Stimulated activated CD8-positive, alpha-beta memory T cell treated with anti-CD3 and anti-CD28 coated beads, Interleukin-7, amount 100 ng/mL, for 1 hour (primary cell): ENCODE measurements around the gene FAM107B.

ENCODE experiments used
- DNase-seq, 2 donors: peaks; one replicate each; pipeline ENCODE4 v3.0.0-alpha.2; 2020; ENCODE audit warnings: low read depth in 2 of 2

Gene FAM107B

DNA sequence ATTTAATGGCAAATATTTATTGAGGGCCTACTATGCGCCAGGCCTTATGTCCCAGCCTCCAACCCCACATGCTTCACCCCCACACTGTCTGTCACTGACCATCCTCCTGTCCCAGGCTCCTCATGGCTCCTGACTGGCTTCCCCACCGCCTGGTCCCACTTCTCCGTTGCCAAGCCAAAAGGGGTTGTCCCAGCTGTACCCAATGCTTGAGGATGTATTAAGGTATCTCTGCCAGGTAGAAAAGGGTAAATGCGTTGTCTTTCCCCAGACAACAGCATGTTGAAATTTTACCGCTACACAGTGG, 275.1 kb downstream of the FAM107B start:
- DNase-seq = no peak

DNA sequence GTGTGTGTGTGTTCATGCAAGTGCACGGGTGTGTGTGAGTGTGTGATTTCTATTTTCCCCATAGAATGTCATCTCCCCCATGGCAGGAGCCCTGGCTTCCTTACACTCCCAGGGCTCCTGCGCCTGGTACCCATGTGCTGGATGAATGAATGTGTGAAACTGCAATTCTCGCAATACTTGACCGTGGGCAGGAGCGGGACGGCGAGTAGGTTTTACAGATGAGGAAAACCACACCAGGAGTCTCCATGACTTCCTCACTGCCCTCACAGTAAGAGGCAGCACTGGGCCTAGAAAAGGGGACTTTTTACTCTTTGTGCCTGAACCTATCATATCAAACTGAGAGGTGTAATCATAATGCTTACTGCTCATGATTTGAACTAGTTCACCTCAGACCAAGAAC, 276.4 kb downstream of the FAM107B start:
- no peak for DNase-seq

DNA sequence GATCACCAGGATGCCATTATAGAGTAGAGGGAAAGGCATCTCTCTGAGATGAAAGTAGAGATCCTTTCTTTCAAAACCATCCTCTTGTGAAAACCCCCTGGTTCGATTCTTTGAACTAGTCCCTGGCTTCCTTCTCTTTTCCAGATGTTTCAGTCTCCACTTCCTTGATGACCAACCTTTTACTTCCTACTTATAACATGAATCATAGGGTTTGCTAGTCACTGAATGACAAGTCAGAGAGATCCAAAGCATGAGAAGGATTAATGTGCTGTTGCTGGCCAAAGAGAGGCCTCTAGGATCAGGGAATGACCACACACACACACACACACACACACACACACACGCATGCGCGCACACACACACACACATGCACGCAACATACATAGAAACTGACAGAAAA, 282.9 kb downstream of the FAM107B start:
- no peak for DNase-seq

DNA sequence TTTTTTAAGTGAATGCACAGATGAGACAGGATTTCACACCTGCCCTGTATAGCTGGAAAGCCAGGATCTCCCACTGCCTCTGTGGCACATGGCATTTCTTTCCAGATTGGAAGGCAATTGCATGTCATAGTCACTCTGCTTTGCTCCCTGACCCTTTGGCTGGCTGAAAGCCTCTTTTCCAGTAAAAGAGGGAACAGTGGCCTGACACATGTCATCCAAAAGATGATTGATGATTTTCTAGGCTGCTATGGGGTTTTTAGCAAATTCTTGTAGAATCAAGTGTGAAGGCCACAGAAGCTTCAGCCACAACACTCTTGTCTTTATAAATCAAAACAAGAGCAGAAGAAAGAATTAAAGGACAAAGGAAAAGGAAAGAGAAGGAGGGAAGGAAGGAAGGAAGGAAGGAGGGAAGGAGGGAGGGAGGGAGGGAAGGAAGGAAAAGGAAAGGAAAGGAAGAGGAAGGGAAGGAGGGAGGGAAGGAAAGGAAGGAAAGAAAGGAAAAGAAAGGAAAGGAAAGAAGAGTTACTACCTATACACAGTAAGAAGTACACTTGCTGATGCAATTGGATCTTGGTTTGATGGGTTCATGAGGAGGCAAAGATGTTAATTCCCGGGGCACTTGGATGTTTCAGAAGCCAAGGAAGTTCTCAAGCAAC, 285.0 kb downstream of the FAM107B start:
- DNase-seq = no peak

DNA sequence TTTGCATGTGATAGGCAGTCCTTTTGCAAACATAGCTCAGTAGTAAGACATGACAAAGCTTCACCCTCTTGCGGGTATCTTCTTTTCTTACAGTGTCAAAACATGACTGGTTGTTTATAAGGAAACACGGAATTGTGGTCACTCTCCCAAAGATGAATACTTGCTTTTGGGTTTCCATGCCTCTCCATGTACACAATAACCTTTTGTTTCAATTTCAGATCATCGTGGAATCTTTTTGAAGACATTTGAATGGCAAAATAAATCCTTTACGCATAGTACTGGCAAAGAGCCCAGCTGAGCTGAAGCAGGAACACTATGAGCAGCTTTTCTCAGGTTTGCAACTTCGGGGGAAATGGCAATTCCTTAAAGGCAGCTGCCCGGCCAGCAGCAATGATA, 287.2 kb downstream of the FAM107B start:
- DNase-seq = no peak

DNA sequence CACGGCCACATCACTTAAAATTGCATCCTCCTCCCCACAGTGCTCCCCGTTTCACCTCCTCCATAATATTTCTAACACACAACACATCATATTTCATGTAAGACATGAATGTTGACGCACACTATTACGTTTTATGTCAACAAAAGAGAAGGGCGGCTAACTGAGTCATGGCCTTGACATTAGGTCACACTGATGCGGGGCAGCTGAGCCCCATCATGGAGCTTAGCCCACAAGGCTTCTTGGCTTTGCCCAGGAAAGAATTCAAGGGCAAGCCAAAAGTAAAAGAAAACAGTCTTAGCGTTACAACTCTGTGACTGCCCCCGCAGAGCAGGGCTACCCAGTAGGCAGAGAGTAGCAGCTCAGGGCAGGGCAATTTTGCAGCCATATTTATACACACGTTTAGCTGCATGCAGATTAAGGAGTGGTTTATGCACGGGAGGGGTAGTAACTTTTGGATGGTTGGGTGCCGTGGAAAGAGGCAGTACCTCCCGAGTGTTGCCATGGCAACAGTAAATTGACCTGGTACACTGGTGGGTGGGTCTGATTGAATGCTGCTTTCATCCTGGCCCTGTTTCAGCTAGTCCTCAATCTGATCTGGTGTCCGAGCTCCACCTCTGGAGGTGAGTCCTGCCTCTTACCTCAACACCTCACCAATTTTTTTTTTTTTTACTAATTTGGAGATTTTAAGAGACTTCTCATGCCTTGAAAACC, 287.8 kb downstream of the FAM107B start:
- DNase-seq = no peak

DNA sequence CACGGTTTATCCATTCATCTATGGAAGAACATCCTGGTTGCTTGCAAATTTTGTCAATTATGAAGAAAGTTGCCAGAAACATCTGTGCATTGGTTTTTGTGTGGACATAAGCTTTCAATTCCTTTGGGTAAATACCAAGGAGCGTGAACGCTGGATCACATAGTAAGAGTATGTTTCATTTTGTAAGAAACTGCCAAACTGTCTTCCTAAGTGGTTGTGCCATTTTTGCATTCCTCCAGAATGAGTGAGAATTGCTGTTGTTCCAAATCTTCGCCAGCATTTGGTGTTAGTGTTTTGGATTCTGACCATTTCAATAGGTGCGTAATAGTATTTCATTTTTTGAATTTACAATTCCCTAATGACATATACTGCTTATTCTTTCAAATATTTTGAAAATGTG, 288.7 kb downstream of the FAM107B start:
- no peak for DNase-seq

DNA sequence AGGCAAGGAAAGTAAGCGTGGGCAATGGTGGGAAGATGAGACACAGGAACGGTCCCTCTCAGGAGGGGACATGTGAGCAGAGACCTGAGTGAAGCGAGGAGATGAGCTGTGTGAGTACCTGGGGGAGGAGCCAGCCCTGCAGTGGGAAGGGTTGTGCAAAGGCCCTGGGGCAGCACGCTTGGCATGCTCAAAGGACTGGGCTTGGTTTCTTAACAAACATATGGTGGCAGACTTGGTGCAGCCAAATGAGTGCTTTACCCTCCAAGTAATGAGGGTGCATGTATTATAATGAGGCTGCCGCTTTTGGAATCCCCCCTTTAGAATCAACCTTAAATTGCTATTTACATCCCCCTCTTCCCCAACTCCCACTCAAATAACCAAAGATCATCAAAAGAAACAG, 291.3 kb downstream of the FAM107B start:
- no peak for DNase-seq

DNA sequence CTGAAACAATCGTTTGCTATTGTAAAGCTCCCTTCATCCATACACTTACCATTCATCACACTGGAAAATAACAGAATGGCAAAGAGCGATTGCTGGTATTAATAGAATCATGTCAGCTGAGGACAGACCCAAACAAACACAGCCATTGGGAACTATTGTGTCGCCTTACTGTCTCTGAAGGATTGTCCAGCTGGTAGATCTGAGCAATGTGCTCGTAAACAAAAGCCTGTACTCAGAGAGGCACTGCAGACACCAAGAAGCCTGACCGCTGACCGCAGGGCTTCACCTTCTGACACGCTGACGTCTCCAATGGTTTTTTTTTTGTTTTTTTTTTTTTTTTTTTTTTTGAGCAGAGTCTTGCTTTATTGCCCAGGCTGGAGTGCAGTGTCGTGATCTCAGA, 292.9 kb downstream of the FAM107B start:
- no peak for DNase-seq

DNA sequence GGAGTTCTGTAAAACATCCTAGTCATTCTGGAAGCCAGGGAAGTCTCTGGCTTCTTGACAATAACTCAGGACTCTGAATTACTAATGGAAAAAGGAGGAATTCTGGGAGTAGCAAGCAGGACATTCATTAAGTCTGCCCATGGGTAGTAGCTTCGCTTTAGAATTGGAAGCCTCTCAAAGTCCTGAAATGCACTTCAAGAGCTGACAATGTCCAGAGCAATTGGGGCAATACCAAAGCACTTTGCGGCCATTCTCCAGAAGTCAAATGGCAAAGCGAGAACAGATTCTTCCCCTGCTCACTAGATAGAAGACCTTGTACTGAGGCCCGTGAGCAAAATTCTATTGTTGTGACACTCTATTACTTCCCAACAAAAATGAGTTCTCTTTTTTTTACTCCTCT, 293.7 kb downstream of the FAM107B start:
- no peak for DNase-seq

DNA sequence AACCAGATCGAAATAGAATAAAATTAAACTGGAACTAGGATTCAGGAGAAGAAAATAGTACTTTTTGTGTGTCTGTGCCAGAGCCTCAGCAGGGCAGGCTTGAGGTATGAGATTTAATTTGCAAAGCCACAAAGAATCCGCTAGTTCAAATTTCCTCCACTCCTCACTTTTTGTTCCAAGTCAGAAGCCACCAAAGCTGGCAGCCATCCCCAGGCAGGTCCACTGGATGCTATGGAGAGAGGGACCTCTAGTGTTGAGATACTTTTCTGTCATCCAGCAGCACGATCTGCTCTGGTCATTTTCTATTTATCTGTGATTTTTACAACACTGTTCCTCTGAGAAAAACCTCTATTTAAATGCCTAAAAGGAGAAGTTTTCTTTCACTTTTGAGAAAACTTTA, 296.1 kb downstream of the FAM107B start:
- no peak for DNase-seq

DNA sequence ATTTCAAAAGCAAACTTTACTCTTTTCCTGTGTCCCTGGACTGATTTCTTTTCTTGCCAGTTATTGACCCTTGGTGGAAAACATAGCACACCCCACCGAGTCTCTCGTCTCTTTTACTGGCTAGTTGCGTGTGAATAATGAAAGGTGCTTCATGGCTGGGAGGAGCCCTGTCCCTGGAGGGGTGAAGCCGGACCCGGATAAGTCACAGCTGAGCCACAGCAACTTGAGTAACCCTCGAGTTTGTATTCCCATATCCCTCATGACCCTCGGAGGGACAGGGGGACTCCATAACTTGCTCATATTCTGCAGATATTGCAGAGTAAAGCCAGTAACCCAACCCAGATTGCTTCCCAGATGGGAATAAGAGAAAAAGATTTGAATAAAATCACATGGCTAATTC, 296.5 kb downstream of the FAM107B start:
- no peak for DNase-seq

DNA sequence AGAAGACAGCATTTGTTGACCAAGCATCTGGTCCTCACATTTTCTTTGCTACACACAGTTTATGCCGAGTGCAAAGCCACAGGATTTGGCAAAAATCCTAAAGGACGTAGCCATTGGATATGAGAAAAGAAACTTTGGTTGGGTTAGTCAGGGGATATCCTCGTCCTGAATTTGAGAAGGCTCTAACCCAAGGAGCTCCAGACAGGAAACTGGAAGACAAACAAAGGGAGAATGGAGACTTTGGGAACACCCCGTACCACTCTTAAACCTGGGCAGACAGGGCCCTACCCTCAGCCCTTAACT, 297.3 kb downstream of the FAM107B start:
- DNase-seq = no peak

DNA sequence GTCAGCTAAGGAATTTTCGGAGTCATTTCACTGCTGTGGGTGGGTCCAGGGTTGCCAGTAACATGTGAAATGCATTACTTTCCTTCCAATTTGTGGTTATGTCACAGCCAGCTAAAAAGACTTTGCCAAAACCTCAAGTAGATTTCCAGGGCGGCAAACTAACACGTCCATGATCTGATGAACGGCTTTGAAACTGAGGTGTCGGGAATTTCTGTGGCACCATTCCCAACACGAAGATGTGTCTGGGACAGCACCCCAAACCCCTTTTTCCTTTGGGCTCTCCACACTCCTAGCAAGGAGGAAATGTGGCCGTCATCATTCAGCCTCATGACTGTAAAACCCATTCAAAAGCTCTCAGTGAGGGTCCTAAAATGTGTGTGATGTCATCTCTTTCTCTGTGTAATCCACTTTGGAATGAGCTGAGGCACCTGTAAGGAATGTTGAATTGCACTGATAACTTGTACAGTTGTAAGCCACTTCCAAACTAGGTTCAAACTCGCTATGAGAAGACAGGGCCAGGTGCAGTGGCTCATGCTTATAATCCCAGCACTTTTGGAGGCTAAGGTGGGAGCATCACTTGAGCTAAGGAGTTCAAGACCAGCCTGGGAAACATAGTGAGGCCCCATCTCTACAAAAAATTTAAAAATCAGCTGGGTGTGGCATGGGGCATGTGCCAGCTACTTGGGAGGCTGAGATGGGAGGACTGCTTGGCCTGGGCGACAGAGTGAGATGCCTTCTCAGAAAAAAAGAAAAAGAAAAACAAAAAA, 297.9 kb downstream of the FAM107B start:
- DNase-seq = no peak

DNA sequence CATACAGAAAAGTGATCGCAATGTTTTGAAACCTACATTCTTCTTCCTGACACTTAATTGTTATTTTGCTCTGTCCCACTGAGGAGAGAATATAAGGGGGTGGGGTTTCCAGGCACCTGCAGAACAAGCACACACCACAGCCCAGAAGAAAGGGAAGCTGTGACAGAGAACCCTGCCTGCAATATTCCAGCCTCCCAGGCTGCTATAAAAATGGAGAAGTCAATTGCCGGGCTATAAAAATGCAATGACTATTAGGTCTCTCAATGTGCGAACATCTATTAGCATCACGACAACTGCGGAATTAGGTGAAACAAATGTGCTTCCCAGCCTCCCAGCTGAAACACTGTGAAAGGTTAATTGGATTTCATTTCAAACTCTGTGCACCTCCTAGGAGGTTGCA, 298.7 kb downstream of the FAM107B start:
- no peak for DNase-seq

DNA sequence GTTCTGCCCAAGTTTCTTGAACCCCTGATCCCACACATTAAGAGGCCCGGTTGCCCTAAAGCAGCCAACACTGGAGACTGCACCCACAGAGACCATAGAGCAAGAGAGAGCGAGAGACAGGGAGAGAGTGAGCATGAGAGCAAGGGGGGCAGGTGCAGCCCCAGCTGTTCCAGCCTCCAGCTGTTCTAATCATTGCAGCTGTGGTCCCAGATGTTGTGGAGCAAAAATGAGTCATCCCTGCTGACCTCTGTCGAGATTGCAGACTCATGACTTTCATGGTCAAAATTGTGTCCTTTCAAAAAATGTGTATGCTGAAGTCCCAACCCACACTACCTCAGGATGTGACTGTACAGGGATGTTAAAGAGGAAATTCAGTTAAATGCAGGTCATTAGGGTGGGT, 300.0 kb downstream of the FAM107B start:
- DNase-seq = no peak

DNA sequence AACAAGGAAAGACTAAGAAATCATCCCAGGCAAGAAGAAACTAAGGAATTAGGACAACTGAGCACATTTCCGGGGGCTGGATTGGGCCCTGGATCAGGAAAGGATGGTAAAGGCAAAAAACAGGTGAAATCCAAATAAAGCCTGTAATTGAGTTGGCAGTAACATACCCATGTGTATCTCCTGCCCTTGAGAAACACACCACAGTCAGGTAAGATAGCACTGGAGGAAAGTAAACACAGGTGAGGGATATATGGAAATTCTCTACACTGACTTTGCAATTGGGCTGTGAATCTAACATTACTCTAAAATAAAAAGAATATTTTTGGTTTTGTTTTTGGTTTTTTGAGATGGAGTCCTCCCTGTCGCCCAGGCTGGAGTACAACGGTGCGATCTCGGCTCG, 303.8 kb downstream of the FAM107B start:
- no peak for DNase-seq

DNA sequence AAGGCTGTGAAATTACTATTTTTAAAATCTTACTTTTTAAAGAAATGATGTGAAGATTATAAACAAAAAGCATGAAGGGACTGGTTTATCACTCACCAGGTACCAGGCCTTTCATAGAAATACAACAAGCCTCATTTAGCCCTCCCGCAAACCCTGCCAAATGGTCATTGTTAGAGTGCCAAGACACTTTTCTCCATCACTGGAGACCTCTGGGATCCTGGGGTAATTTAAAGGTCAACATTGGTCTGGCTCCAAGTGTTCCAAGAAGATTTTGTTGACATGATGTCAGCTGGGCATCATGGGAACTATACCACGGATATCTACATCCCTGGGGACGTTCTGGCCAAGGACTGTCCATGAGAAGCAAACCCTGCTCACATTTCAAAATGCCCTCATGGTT, 306.0 kb downstream of the FAM107B start:
- DNase-seq = no peak
